SK-N-SH treated with all-trans-retinoic acid at 6 μM for 48 hours (cell line): Measurements from ENCODE around the gene UQCRFS1.

Experiments used
- ISL1 ChIP-seq: fragments of 250-450 bp; sonication (Bioruptor Pico); IDR thresholded peaks from 2 replicates; pipeline ENCODE4 v2.1.2; 2022; ENCODE audit warnings: mild to moderate bottlenecking, moderate library complexity
- TF ChIP-seq, protein P1 (sequence below): fragments of 250-450 bp; sonication (Bioruptor Pico); IDR thresholded peaks from 2 replicates; pipeline ENCODE4 v1.8.0; 2020; ENCODE audit warnings: mild to moderate bottlenecking, moderate library complexity, borderline replicate concordance

DNA sequence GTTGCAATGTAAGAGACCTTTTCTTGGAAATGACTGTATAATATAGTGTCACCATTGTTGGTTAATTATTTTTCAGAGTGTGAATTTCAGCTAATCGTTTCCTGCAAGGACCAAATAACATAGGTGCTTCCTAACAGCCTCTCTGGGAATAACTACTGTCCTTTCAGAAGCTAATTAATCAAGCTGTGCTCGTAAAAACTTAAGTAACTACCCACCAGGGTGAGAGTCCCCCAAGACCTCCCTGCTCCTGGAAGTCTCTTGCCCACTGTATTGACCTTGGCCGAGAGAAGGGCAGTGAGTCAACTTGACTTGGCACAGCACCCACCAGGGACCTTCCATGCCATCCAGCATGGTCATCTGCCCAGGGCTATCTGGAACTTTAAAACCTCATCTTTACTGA, 50.3 kb downstream of the UQCRFS1 start:
- no peak for TF ChIP-seq ISL1 (CRISPR knock-in tag)
- TF ChIP-seq, protein P1, sequence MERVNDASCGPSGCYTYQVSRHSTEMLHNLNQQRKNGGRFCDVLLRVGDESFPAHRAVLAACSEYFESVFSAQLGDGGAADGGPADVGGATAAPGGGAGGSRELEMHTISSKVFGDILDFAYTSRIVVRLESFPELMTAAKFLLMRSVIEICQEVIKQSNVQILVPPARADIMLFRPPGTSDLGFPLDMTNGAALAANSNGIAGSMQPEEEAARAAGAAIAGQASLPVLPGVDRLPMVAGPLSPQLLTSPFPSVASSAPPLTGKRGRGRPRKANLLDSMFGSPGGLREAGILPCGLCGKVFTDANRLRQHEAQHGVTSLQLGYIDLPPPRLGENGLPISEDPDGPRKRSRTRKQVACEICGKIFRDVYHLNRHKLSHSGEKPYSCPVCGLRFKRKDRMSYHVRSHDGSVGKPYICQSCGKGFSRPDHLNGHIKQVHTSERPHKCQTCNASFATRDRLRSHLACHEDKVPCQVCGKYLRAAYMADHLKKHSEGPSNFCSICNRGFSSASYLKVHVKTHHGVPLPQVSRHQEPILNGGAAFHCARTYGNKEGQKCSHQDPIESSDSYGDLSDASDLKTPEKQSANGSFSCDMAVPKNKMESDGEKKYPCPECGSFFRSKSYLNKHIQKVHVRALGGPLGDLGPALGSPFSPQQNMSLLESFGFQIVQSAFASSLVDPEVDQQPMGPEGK (CRISPR knock-in tag): no peak
